Effector memory CD4-positive, alpha-beta T cell (primary cell): ENCODE results near the gene DNM3.

Experiments used
- DNase-seq, 3 donors: peaks; one replicate each; pipeline ENCODE4 v3.0.0-alpha.2; 2020
- H3K27ac ChIP-seq: 2 replicates; pipeline ENCODE4 v1.7.0; 2013; ENCODE audit warnings: mild to moderate bottlenecking, low read length, moderate library complexity; ENCODE audit not compliant: insufficient read depth, poor library complexity, severe bottlenecking
- H3K27me3 ChIP-seq: replicated peaks from 2 replicates; pipeline ENCODE4 v1.7.0; 2013; ENCODE audit warnings: mild to moderate bottlenecking, low read length; ENCODE audit not compliant: insufficient read depth, control insufficient read depth, poor library complexity, severe bottlenecking
- H3K36me3 ChIP-seq: 2 replicates; pipeline ENCODE4 v1.7.0; 2013; ENCODE audit warnings: mild to moderate bottlenecking, low read length, moderate library complexity; ENCODE audit not compliant: control insufficient read depth, insufficient read depth
- H3K4me1 ChIP-seq: 2 replicates; pipeline ENCODE4 v1.7.0; 2013; ENCODE audit warnings: low read length, mild to moderate bottlenecking; ENCODE audit not compliant: control insufficient read depth, insufficient read depth, poor library complexity, severe bottlenecking
- H3K4me3 ChIP-seq: 2 replicates; pipeline ENCODE4 v1.7.0; 2013; ENCODE audit warnings: low read length, low read depth, mild to moderate bottlenecking; ENCODE audit not compliant: insufficient read depth, poor library complexity, severe bottlenecking
- H3K9me3 ChIP-seq: 2 replicates; pipeline ENCODE4 v1.7.0; 2013; ENCODE audit warnings: mild to moderate bottlenecking, low read length, moderate library complexity; ENCODE audit not compliant: control insufficient read depth

The DNM3 gene

GRCh38 chr1:171865106-171865505 lies 23.8 kb downstream of the DNM3 start:
- DNase-seq = no peak
- no peaks in the 10 kb centered on the region for H3K27me3 ChIP-seq
- H3K9me3 ChIP-seq = no peaks in the 10 kb centered on the region
- H3K4me1 ChIP-seq = no peaks in the 10 kb centered on the region
- H3K27ac ChIP-seq = no peak overlapping the region
- no peak overlapping the region for H3K4me3 ChIP-seq
- no peaks in the 10 kb centered on the region for H3K36me3 ChIP-seq

- no peak for DNase-seq
- no peaks in the 10 kb centered on the region for H3K27me3 ChIP-seq
- H3K36me3 ChIP-seq = no peaks in the 10 kb centered on the region
- H3K27ac ChIP-seq = no peak overlapping the region
- H3K4me1 ChIP-seq = no peaks in the 10 kb centered on the region
- H3K4me3 ChIP-seq = no peak overlapping the region
- H3K9me3 ChIP-seq = no peaks in the 10 kb centered on the region
Measured at GRCh38 chr1:171867236-171867635, 25.9 kb downstream of the DNM3 start.

- Histone ChIP-seq H3K27ac (no peak overlapping the region), H3K4me1 (no peaks in the 10 kb centered on the region), H3K36me3 (no peaks in the 10 kb centered on the region), H3K9me3 (no peaks in the 10 kb centered on the region), H3K27me3 (no peaks in the 10 kb centered on the region), H3K4me3 (no peak overlapping the region)
- DNase-seq = no peak
Measured at GRCh38 chr1:171868217-171868803, 27.0 kb downstream of the DNM3 start.

- H3K27ac ChIP-seq = no peak overlapping the region
- no peak overlapping the region for H3K4me3 ChIP-seq
- no peaks in the 10 kb centered on the region for H3K9me3 ChIP-seq
- H3K36me3 ChIP-seq = no peaks in the 10 kb centered on the region
- DNase-seq = no peak
- no peaks in the 10 kb centered on the region for H3K27me3 ChIP-seq
- no peaks in the 10 kb centered on the region for H3K4me1 ChIP-seq
Measured at GRCh38 chr1:171869097-171869496, 27.8 kb downstream of the DNM3 start.

- DNase-seq = no peak
- Histone ChIP-seq H3K4me1 (no peaks in the 10 kb centered on the region), H3K4me3 (no peak overlapping the region), H3K9me3 (no peaks in the 10 kb centered on the region), H3K27me3 (no peaks in the 10 kb centered on the region), H3K36me3 (no peaks in the 10 kb centered on the region), H3K27ac (no peak overlapping the region)
Measured at GRCh38 chr1:171871848-171872247, 30.6 kb downstream of the DNM3 start.

GRCh38 chr1:171872430-171872829 lies 31.1 kb downstream of the DNM3 start:
- Histone ChIP-seq H3K27ac (no peak overlapping the region), H3K9me3 (no peaks in the 10 kb centered on the region), H3K36me3 (no peaks in the 10 kb centered on the region), H3K4me1 (no peaks in the 10 kb centered on the region), H3K27me3 (no peaks in the 10 kb centered on the region), H3K4me3 (no peak overlapping the region)
- no peak for DNase-seq

GRCh38 chr1:171873664-171874063 lies 32.4 kb downstream of the DNM3 start:
- Histone ChIP-seq H3K27me3 (no peaks in the 10 kb centered on the region), H3K4me3 (no peak overlapping the region), H3K36me3 (no peaks in the 10 kb centered on the region), H3K9me3 (no peaks in the 10 kb centered on the region), H3K27ac (no peak overlapping the region), H3K4me1 (no peaks in the 10 kb centered on the region)
- DNase-seq = no peak

- Histone ChIP-seq H3K27me3 (no peaks in the 10 kb centered on the region), H3K4me1 (no peaks in the 10 kb centered on the region), H3K27ac (no peak overlapping the region), H3K9me3 (no peaks in the 10 kb centered on the region), H3K4me3 (no peak overlapping the region), H3K36me3 (no peaks in the 10 kb centered on the region)
- DNase-seq = no peak
Measured at GRCh38 chr1:171877701-171878100, 36.4 kb downstream of the DNM3 start.

- no peak overlapping the region for H3K27ac ChIP-seq
- H3K36me3 ChIP-seq = no peaks in the 10 kb centered on the region
- no peak for DNase-seq
- H3K9me3 ChIP-seq = no peaks in the 10 kb centered on the region
- H3K27me3 ChIP-seq = no peaks in the 10 kb centered on the region
- H3K4me1 ChIP-seq = no peaks in the 10 kb centered on the region
- no peak overlapping the region for H3K4me3 ChIP-seq
Measured at GRCh38 chr1:171879556-171879955, 38.3 kb downstream of the DNM3 start.

- H3K27ac ChIP-seq = no peak overlapping the region
- DNase-seq = no peak
- H3K4me3 ChIP-seq = no peak overlapping the region
- H3K36me3 ChIP-seq = no peaks in the 10 kb centered on the region
- no peaks in the 10 kb centered on the region for H3K27me3 ChIP-seq
- H3K9me3 ChIP-seq = no peaks in the 10 kb centered on the region
- H3K4me1 ChIP-seq = no peaks in the 10 kb centered on the region
Measured at GRCh38 chr1:171881442-171881841, 40.1 kb downstream of the DNM3 start.
